GM23338 (cell line): ENCODE results near the gene ZNF438. TPM values are rescaled to one million over a fixed set of nuclear protein-coding genes. Genes with fewer than 3 reads are reported as not detected.

Experiments used
- ATAC-seq: fragments of 200-7000 bp; cut with Tn5 transposase; 3 replicates; pipeline ENCODE4 v1.9.1; 2020
- DNase-seq: peaks from one replicate; pipeline ENCODE4 v3.0.0-alpha.2; 2015; ENCODE audit warnings: low spot score
- H2AFZ ChIP-seq: fragments of 200-600 bp; sonication (generic); 2 replicates; pipeline ENCODE4 v1.8.0; 2016; ENCODE audit warnings: antibody characterized with exemption, mild to moderate bottlenecking, moderate library complexity
- H3F3A ChIP-seq: fragments of 200-600 bp; sonication (generic); replicated peaks from 2 replicates; pipeline ENCODE4 v1.8.0; 2017; ENCODE audit warnings: antibody characterized with exemption, mixed run types, low read depth
- H3K27ac ChIP-seq: fragments of 200-600 bp; sonication (generic); 2 replicates; pipeline ENCODE4 v1.6.1; 2016; ENCODE audit warnings: low read depth
- H3K27me3 ChIP-seq: fragments of 200-600 bp; sonication (generic); 2 replicates; pipeline ENCODE4 v1.8.0; 2016; ENCODE audit warnings: mild to moderate bottlenecking, mixed run types, moderate library complexity; ENCODE audit not compliant: insufficient read depth
- H3K36me3 ChIP-seq: fragments of 200-600 bp; sonication (generic); 2 replicates; pipeline ENCODE4 v1.8.0; 2016; ENCODE audit warnings: mild to moderate bottlenecking; ENCODE audit not compliant: insufficient read depth
- H3K4me1 ChIP-seq: fragments of 200-600 bp; sonication (generic); 2 replicates; pipeline ENCODE4 v1.8.0; 2016; ENCODE audit warnings: mild to moderate bottlenecking, moderate library complexity; ENCODE audit not compliant: insufficient read depth
- H3K4me2 ChIP-seq: fragments of 200-600 bp; sonication (generic); 2 replicates; pipeline ENCODE4 v1.7.1; 2017; ENCODE audit warnings: mixed run types
- H3K4me3 ChIP-seq: fragments of 200-600 bp; sonication (generic); 2 replicates; pipeline ENCODE4 v1.6.1; 2016; ENCODE audit warnings: mixed run types
- H3K79me2 ChIP-seq: fragments of 200-600 bp; sonication (generic); replicated peaks from 2 replicates; pipeline ENCODE4 v1.8.0; 2017; ENCODE audit warnings: mild to moderate bottlenecking; ENCODE audit not compliant: insufficient read depth
- H3K9me2 ChIP-seq: fragments of 200-600 bp; sonication (generic); 2 replicates; pipeline ENCODE4 v1.8.0; 2017; ENCODE audit not compliant: insufficient read depth
- H4K20me1 ChIP-seq: fragments of 200-600 bp; sonication (generic); replicated peaks from 2 replicates; pipeline ENCODE4 v1.8.0; 2017; ENCODE audit warnings: mild to moderate bottlenecking; ENCODE audit not compliant: insufficient read depth
- H3K27ac Mint-ChIP-seq: 2 replicates; pipeline ENCODE4 v1.8.0; 2020; ENCODE audit warnings: inconsistent platforms, mild to moderate bottlenecking, moderate library complexity, mixed read lengths
- H3K27me3 Mint-ChIP-seq: 3 replicates; pipeline ENCODE4 v1.8.0; 2022; ENCODE audit warnings: low read depth, mild to moderate bottlenecking, moderate library complexity, mixed read lengths, inconsistent platforms; ENCODE audit not compliant: insufficient read depth, poor library complexity
- H3K36me3 Mint-ChIP-seq: 3 replicates; pipeline ENCODE4 v1.8.0; 2021; ENCODE audit warnings: low read depth, mild to moderate bottlenecking, inconsistent platforms, moderate library complexity, mixed read lengths
- H3K4me1 Mint-ChIP-seq: 3 replicates; pipeline ENCODE4 v1.8.0; 2020; ENCODE audit warnings: mild to moderate bottlenecking, inconsistent platforms, mixed read lengths
- H3K4me3 Mint-ChIP-seq: 3 replicates; pipeline ENCODE4 v1.8.0; 2021; ENCODE audit warnings: moderate library complexity, mild to moderate bottlenecking, inconsistent platforms, mixed read lengths
- H3K9me3 Mint-ChIP-seq: 3 replicates; pipeline ENCODE4 v1.8.0; 2020; ENCODE audit warnings: moderate library complexity, mild to moderate bottlenecking, inconsistent platforms, mixed read lengths
- CTCF ChIP-seq, 2 experiments: fragments of 200-600 bp in 1 of 2; sonication (generic) in 1 of 2; conservative IDR thresholded peaks; 2 replicates each; pipeline versions ENCODE4 v1.5.1 to v1.6.1; 2016 to 2017; ENCODE audit warnings: antibody characterized with exemption in 2 of 2, low read depth in 2 of 2, mild to moderate bottlenecking in 2 of 2, moderate library complexity in 1 of 2
- ETS1 ChIP-seq: IDR thresholded peaks from 2 replicates; pipeline ENCODE4 v1.6.1; 2016; ENCODE audit warnings: antibody characterized with exemption
- EZH2phosphoT487 ChIP-seq: fragments of 200-600 bp; sonication (generic); IDR thresholded peaks from one replicate; pipeline ENCODE4 v1.8.1; 2018; ENCODE audit warnings: antibody characterized with exemption; ENCODE audit not compliant: unreplicated experiment
- JUNB ChIP-seq: IDR thresholded peaks from one replicate; pipeline ENCODE4 v1.6.1; 2016; ENCODE audit warnings: antibody characterized with exemption; ENCODE audit not compliant: unreplicated experiment
- NANOG ChIP-seq: IDR thresholded peaks from 2 replicates; pipeline ENCODE4 v1.6.1; 2016; ENCODE audit warnings: antibody characterized with exemption, borderline replicate concordance
- POLR2AphosphoS5 ChIP-seq: IDR thresholded peaks from 2 replicates; pipeline ENCODE4 v1.6.1; 2016; ENCODE audit warnings: antibody characterized with exemption, low read depth
- REST ChIP-seq: IDR thresholded peaks from one replicate; pipeline ENCODE4 v1.6.1; 2018; ENCODE audit warnings: antibody characterized with exemption; ENCODE audit not compliant: unreplicated experiment
- STAT1 ChIP-seq: IDR thresholded peaks from one replicate; pipeline ENCODE4 v1.6.1; 2016; ENCODE audit warnings: antibody characterized with exemption; ENCODE audit not compliant: unreplicated experiment
- ZNF462 ChIP-seq: fragments of 250-450 bp; sonication (Bioruptor Pico); IDR thresholded peaks from 2 replicates; pipeline ENCODE4 v1.5.0; 2020; ENCODE audit warnings: mild to moderate bottlenecking, moderate library complexity
- polyA plus RNA-seq: library from polyadenylated mRNA; unstranded; fragments of >200 nt; fragmentation: Nextera tagmentation; extraction: Ambion mirVana; gene quantifications from 2 replicates; pipeline ENCODE4 v1.2.1, GENCODE V29; 2016
- total RNA-seq: library from RNA; depleted of rRNA; stranded (reverse); fragments of >200 nt; shearing (Covaris generic); gene quantifications from 2 replicates; pipeline ENCODE4 v1.2.3, GENCODE V29; 2014

The ZNF438 gene
- total and polyA plus RNA-seq, 2 experiments from 2014 or later = 0.91 to 0.94 TPM

- no peak overlapping the region for H3K4me3 ChIP-seq
- H3K4me1 ChIP-seq = no peaks in the 10 kb centered on the region
- no peaks in the 10 kb centered on the region for H4K20me1 ChIP-seq
- DNase-seq (no peak), ATAC-seq (no peak)
- Mint-ChIP-seq H3K9me3 (peaks cover 31% of the 10 kb centered on the region), H3K36me3 (peaks cover 7% of the 10 kb centered on the region; the same call in 2 of the 3 replicates), H3K4me1 (no peaks in the 10 kb centered on the region), H3K27ac (no peak overlapping the region), H3K4me3 (no peak overlapping the region), H3K27me3 (peaks cover 7% of the 10 kb centered on the region)
- H2AFZ ChIP-seq = no peak overlapping the region
- no peak overlapping the region for H3K4me2 ChIP-seq
- no peak for TF ChIP-seq STAT1
- TF ChIP-seq JUNB = no peak
- no peaks in the 10 kb centered on the region for H3F3A ChIP-seq
- H3K36me3 ChIP-seq = no peaks in the 10 kb centered on the region
- no peaks in the 10 kb centered on the region for H3K79me2 ChIP-seq
- no peaks in the 10 kb centered on the region for H3K9me2 ChIP-seq
- no peak overlapping the region for H3K27ac ChIP-seq
- H3K27me3 ChIP-seq = no peaks in the 10 kb centered on the region
Measured at GRCh38 chr10:30805061-30805460, 226.6 kb downstream of the ZNF438 start.

GRCh38 chr10:30804478-30805055, 227.1 kb downstream of the ZNF438 start:
- Histone ChIP-seq H3K4me1 (no peaks in the 10 kb centered on the region), H3K4me2 (no peak overlapping the region), H3K9me2 (no peaks in the 10 kb centered on the region), H3K27ac (no peak overlapping the region), H3K36me3 (no peaks in the 10 kb centered on the region), H4K20me1 (no peaks in the 10 kb centered on the region), H3K79me2 (no peaks in the 10 kb centered on the region), H3F3A (no peaks in the 10 kb centered on the region), H3K4me3 (no peak overlapping the region), H2AFZ (no peak overlapping the region), H3K27me3 (no peaks in the 10 kb centered on the region)
- H3K4me1 Mint-ChIP-seq = no peaks in the 10 kb centered on the region
- no peak for ATAC-seq
- H3K4me3 Mint-ChIP-seq = no peak overlapping the region
- no peak for DNase-seq
- peaks cover 6% of the 10 kb centered on the region for H3K27me3 Mint-ChIP-seq
- peaks cover 7% of the 10 kb centered on the region; the same call in 2 of the 3 replicates for H3K36me3 Mint-ChIP-seq
- H3K9me3 Mint-ChIP-seq = peaks cover 31% of the 10 kb centered on the region
- H3K27ac Mint-ChIP-seq = no peak overlapping the region
- no peak for TF ChIP-seq ETS1
- TF ChIP-seq REST = no peak
- TF ChIP-seq NANOG = no peak
- TF ChIP-seq POLR2AphosphoS5 = no peak
- no peak for TF ChIP-seq JUNB
- TF ChIP-seq ZNF462 (CRISPR knock-in tag) = no peak
- no peak for TF ChIP-seq EZH2phosphoT487
- TF ChIP-seq CTCF (conservative IDR thresholded peaks at IDR 0.05; ENCODE audit: low read depth in 2 of 2) = no peak
